ENCODE data around the gene CAPSL.
"Not testable (repeated sequence)": the region's sequence is repeated elsewhere in the genome, so short reads cannot be mapped to it uniquely, and the experiment has no call there.

Gene CAPSL

DNA sequence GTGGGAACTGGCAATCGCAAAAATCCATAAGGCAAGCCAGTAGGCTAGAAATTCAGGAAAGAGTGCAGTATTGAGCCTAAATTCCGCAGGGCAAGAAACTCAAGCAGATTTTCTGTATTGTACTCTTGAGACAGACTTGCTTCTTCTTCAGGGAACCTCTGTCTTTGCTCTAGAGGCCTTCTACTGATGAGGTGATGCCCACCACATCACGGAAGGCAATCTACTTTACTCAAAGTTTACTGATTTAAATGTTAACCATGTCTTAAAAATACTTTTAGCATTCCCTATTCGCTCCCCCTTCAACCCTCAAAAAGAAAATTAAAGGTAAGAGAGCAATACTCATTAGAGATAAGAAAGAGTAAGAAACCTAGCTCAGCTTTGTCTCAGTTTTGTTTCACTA, 70.4 kb downstream of the CAPSL start:
- Histone ChIP-seq H3K36me3 (ENCODE audit: control insufficient read depth, insufficient read depth, low read length) (no peaks in the 10 kb centered on the region), H3K27me3 (ENCODE audit: control insufficient read depth, insufficient read depth, low read length) (no peaks in the 10 kb centered on the region)

DNA sequence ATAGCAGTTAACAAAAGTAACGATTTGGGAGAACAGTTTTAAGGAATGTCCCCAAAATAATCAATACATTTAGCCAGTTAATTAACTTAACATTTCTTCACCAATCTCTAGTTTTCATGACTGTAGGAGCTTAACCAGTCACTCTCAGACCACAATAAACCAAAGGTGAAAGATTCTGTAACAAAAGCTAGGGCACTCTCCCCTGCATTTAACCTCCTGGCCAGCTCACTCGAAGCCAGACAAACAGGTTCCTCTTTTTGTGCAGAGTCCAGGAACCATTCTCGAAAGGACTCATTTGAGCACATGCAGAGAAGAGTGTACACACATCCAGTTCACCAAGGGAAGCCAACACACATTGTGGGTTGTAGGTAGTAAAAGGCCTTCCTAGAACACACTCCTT, 75.3 kb downstream of the CAPSL start:
- Histone ChIP-seq H3K4me3 (ENCODE audit: low read depth, low read length) (no peak overlapping the region), H3K4me1 (ENCODE audit: control insufficient read depth, insufficient read depth, low read length) (no peaks in the 10 kb centered on the region), H3K36me3 (ENCODE audit: control insufficient read depth, insufficient read depth, low read length) (no peaks in the 10 kb centered on the region), H3K9ac (ENCODE audit: low read depth, low read length) (no peak overlapping the region), H3K27me3 (ENCODE audit: control insufficient read depth, insufficient read depth, low read length) (no peaks in the 10 kb centered on the region), H3K9me3 (ENCODE audit: control insufficient read depth, insufficient read depth, low read length) (no peaks in the 10 kb centered on the region)

More for the DNA sequence above, 70.4 kb downstream of the CAPSL start:
- Histone ChIP-seq H3K9me3 (ENCODE audit: control insufficient read depth, insufficient read depth, low read length) (no peaks in the 10 kb centered on the region), H3K9ac (ENCODE audit: low read depth, low read length) (no peak overlapping the region), H3K4me1 (ENCODE audit: control insufficient read depth, insufficient read depth, low read length) (no peaks in the 10 kb centered on the region), H3K4me3 (ENCODE audit: low read depth, low read length) (no peak overlapping the region)

DNA sequence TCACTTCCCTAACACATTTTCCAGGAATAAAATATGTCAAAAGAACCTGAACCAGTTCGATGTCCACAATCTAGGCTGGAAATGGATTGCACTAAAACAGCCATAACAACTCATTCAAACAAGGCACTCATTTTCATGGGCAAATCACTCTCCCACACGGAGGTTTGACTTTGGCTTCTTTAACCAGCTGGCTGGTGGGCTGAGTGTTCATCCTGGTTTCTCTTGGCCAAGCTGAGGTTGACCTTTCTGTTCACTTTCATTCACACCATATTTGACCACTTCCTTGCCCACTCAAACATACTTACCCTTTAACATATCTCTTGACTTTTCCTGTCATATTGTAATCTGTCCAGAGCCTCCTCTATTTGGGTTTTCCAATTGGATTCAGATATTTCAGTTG, 76.3 kb downstream of the CAPSL start:
- no peaks in the 10 kb centered on the region for H3K36me3 ChIP-seq (ENCODE audit: control insufficient read depth, insufficient read depth, low read length)
- no peaks in the 10 kb centered on the region for H3K4me1 ChIP-seq (ENCODE audit: control insufficient read depth, insufficient read depth, low read length)
- H3K27me3 ChIP-seq (ENCODE audit: control insufficient read depth, insufficient read depth, low read length) = no peaks in the 10 kb centered on the region
- H3K9me3 ChIP-seq (ENCODE audit: control insufficient read depth, insufficient read depth, low read length) = no peaks in the 10 kb centered on the region
- no peak overlapping the region for H3K4me3 ChIP-seq (ENCODE audit: low read depth, low read length)
- no peak overlapping the region for H3K9ac ChIP-seq (ENCODE audit: low read depth, low read length)

DNA sequence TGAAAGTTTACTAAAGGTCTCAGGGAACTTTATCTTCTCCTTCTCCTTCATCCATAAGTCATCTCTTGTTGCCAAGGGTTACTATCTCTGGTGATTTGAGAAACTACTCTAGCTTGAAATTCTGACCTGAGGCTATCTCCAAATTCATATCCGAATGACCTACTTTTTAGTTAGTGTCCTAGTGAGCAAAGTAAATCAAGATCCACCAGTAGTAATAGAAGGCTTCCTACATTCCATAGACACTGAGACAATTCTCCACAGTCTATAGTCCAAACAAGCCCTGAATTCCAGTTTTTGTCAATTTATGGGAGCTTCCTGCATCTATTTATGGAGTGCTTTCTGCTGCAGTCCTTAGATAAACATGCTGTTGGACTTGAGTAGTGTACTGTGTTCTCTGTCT, 76.7 kb downstream of the CAPSL start:
- no peaks in the 10 kb centered on the region for H3K27me3 ChIP-seq (ENCODE audit: control insufficient read depth, insufficient read depth, low read length)
- H3K9ac ChIP-seq (ENCODE audit: low read depth, low read length) = no peak overlapping the region
- H3K4me3 ChIP-seq (ENCODE audit: low read depth, low read length) = no peak overlapping the region
- H3K4me1 ChIP-seq (ENCODE audit: control insufficient read depth, insufficient read depth, low read length) = no peaks in the 10 kb centered on the region
- no peaks in the 10 kb centered on the region for H3K36me3 ChIP-seq (ENCODE audit: control insufficient read depth, insufficient read depth, low read length)
- no peaks in the 10 kb centered on the region for H3K9me3 ChIP-seq (ENCODE audit: control insufficient read depth, insufficient read depth, low read length)

DNA sequence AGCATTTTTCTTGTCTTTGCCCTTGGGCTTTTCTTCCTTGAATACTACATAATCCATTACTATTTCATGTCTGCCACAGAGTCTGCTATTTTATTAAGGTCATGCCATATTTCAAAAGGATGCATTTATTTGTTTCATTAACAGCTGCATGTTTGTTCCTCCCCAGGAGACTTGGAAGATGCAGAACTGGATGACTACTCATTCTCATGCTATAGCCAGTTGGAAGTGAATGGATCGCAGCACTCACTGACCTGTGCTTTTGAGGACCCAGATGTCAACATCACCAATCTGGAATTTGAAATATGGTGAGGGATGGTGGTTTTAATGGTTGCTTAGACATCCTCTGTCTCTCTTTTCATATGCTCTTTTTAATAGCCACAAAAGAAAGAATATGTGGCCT, 77.7 kb downstream of the CAPSL start:
- H3K4me3 ChIP-seq (ENCODE audit: low read depth, low read length) = no peak overlapping the region
- H3K36me3 ChIP-seq (ENCODE audit: control insufficient read depth, insufficient read depth, low read length) = no peaks in the 10 kb centered on the region
- no peaks in the 10 kb centered on the region for H3K4me1 ChIP-seq (ENCODE audit: control insufficient read depth, insufficient read depth, low read length)
- H3K9me3 ChIP-seq (ENCODE audit: control insufficient read depth, insufficient read depth, low read length) = no peaks in the 10 kb centered on the region
- H3K27me3 ChIP-seq (ENCODE audit: control insufficient read depth, insufficient read depth, low read length) = no peaks in the 10 kb centered on the region
- H3K9ac ChIP-seq (ENCODE audit: low read depth, low read length) = no peak overlapping the region

DNA sequence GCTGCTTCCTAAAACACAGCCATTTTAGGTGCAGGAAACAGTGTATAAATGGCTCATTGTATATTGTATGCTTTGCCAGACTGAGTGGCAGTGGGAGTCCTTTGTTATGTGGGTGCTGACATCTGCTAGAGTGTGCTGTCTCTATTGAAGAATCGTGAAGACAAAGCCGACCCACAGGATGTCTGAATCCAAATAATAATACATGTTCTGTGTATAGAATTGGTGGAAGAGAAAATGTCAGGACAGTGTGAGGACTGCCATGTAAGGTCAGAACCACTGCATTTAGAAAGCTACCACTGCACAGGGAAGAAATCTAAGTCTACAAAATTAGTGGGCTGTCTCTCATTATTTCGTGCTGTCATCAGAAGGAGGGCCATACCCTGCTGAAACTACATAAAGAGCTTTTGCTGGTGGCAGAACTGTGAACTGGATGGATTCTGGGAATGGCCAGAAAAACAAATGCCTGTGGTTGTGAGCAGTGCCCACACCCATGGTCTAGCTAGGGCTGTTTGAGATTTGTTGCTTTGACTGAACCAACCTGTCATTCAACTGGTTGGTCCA, 79.2 kb downstream of the CAPSL start:
- Histone ChIP-seq H3K4me3 (ENCODE audit: low read depth, low read length) (no peak overlapping the region), H3K36me3 (ENCODE audit: control insufficient read depth, insufficient read depth, low read length) (no peaks in the 10 kb centered on the region), H3K9ac (ENCODE audit: low read depth, low read length) (no peak overlapping the region), H3K27me3 (ENCODE audit: control insufficient read depth, insufficient read depth, low read length) (no peaks in the 10 kb centered on the region), H3K4me1 (ENCODE audit: control insufficient read depth, insufficient read depth, low read length) (no peaks in the 10 kb centered on the region), H3K9me3 (ENCODE audit: control insufficient read depth, insufficient read depth, low read length) (no peaks in the 10 kb centered on the region)

DNA sequence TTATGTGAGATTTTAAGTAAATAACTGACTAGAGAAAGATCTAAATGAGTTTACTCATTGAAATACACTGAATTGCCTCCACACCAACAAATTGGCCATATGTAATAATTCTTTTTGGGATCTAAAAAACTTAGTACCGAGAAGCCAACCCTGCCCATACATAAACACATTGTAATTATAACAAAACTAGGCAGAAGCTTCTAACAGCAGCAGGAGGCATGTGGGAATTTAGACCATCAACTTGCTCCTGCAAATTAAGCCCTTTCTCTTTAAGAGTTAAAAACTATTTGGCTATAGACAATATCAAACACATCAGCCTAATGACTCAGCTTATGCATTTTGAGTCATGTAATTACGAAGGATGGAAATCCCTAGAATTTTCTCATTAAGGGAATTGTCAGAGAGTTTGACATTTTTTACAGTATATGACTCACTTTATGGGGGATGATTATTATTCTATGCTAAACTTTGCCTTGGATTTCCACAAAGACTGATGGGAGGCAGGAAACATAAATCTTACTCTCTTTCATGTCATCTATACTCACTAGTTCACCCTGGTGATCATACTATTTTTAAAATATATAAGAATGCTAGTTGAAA, 80.7 kb downstream of the CAPSL start:
- H3K4me3 ChIP-seq (ENCODE audit: low read depth, low read length) = no peak overlapping the region
- no peak overlapping the region for H3K9ac ChIP-seq (ENCODE audit: low read depth, low read length)
- no peaks in the 10 kb centered on the region for H3K36me3 ChIP-seq (ENCODE audit: control insufficient read depth, insufficient read depth, low read length)
- no peaks in the 10 kb centered on the region for H3K27me3 ChIP-seq (ENCODE audit: control insufficient read depth, insufficient read depth, low read length)
- H3K9me3 ChIP-seq (ENCODE audit: control insufficient read depth, insufficient read depth, low read length) = no peaks in the 10 kb centered on the region
- H3K4me1 ChIP-seq (ENCODE audit: control insufficient read depth, insufficient read depth, low read length) = no peaks in the 10 kb centered on the region

DNA sequence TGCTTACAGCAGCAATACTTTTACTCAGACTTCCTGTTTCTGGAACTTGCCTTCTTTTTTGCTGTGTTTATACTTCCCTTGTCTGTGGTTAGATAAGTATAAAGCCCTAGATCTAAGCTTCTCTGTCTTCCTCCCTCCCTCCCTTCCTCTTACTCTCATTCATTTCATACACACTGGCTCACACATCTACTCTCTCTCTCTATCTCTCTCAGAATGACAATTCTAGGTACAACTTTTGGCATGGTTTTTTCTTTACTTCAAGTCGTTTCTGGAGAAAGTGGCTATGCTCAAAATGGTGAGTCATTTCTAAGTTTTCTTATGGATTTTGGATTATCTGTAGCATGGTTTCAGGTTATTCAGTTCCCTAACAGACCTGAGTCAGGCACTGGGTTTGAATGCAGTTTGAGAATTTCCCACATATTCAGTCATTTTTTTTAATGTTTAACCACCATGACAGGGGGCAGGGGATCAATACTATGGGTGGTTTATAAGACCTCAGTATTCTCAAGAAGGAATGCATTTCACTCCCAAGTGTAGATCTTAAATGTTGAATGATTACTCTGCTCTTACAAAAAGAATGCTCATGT, 81.6 kb downstream of the CAPSL start, which contains the start of gene IL7R:
IL7R (plus strand) TSS at position 127 of the 587 bp plus-strand sequence; CDS start at position 214, 87 bp downstream.
- H3K27me3 ChIP-seq (ENCODE audit: control insufficient read depth, insufficient read depth, low read length) = no peaks in the 10 kb centered on the region
- H3K4me3 ChIP-seq (ENCODE audit: low read depth, low read length) = no peak within 1 kb of the TSS
- H3K4me1 ChIP-seq (ENCODE audit: control insufficient read depth, insufficient read depth, low read length) = no peaks in the 10 kb centered on the region
- no peaks in the 10 kb centered on the region for H3K36me3 ChIP-seq (ENCODE audit: control insufficient read depth, insufficient read depth, low read length)
- no peaks in the 10 kb centered on the region for H3K9me3 ChIP-seq (ENCODE audit: control insufficient read depth, insufficient read depth, low read length)
- no peak within 1 kb of the TSS for H3K9ac ChIP-seq (ENCODE audit: low read depth, low read length)

DNA sequence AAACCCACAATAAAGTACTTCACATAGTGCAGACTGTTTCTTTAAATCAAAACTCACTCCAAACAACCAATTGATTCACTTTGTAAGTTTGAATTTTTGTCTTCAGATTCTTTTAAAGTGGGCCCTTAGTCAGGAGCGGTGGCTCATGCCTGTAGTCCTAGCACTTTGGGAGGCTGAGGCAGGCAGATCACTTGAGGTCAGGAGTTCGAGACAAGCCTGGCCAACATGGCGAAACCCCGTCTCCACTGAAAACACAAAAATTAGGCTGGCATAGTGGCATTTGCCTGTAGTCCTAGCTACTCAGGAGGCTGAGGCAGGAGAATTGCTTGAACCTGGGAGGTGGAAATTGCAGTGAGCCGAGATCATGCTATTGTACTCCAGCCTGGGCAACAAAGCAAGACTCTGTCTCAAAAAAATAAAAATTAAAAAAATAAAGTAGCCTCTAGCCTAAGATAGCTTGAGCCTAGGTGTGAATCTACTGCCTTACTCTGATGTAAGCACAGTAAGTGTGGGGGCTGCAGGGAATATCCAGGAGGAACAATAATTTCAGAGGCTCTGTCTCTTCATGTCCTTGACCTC, 82.1 kb downstream of the CAPSL start:
- not testable (repeated sequence) for H3K36me3 ChIP-seq (ENCODE audit: control insufficient read depth, insufficient read depth, low read length)

DNA sequence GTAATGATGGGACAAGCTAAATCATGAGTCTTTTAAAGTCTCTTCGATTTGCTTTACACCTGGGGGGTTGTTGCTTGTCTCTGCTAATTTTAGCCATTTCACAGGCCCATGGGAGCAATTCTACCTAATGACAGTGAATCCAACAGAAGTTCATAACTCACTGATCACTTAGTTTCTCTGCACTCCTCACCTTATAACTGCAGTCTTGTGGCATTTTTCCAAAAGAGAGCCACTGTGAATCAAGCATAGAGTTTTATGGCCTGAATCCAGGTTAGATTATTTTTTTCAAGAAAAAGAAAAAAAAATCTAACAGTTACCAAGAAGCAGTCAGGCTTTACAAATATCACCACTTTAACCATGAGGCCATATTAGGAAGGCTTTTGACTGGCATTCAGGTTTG, 83.2 kb downstream of the CAPSL start:
- H3K4me3 ChIP-seq (ENCODE audit: low read depth, low read length) = no peak overlapping the region
- H3K9ac ChIP-seq (ENCODE audit: low read depth, low read length) = no peak overlapping the region

More for the DNA sequence above, 82.1 kb downstream of the CAPSL start:
- not testable (repeated sequence) for H3K27me3 ChIP-seq (ENCODE audit: control insufficient read depth, insufficient read depth, low read length); H3K4me1 ChIP-seq (ENCODE audit: control insufficient read depth, insufficient read depth, low read length); H3K9ac ChIP-seq (ENCODE audit: low read depth, low read length); H3K9me3 ChIP-seq (ENCODE audit: control insufficient read depth, insufficient read depth, low read length); H3K4me3 ChIP-seq (ENCODE audit: low read depth, low read length)

More for the DNA sequence above, 83.2 kb downstream of the CAPSL start:
- Histone ChIP-seq H3K27me3 (ENCODE audit: control insufficient read depth, insufficient read depth, low read length) (no peaks in the 10 kb centered on the region), H3K9me3 (ENCODE audit: control insufficient read depth, insufficient read depth, low read length) (no peaks in the 10 kb centered on the region), H3K36me3 (ENCODE audit: control insufficient read depth, insufficient read depth, low read length) (no peaks in the 10 kb centered on the region), H3K4me1 (ENCODE audit: control insufficient read depth, insufficient read depth, low read length) (no peaks in the 10 kb centered on the region)

Data from iPS-15b (cell line).